GM12891 (cell line): ENCODE measurements around the gene LRRC36.
A peak's percentile ranks its signal among the peaks of the same experiment; 100 is the strongest.

Experiments used
- DNase-seq: peaks from one replicate; pipeline ENCODE4 v3.0.0; 2011; ENCODE audit warnings: low spot score; ENCODE audit not compliant: insufficient read length
- FAIRE-seq: peaks from 2 replicates; lab custom pipeline; 2011; peaks lifted over from hg19 to GRCh38; lab: Jason Lieb, UNC
- PAX5 ChIP-seq: IDR thresholded peaks from 2 replicates; pipeline ENCODE4 v1.6.1; 2011; ENCODE audit warnings: low read length, moderate library complexity, mild to moderate bottlenecking; ENCODE audit not compliant: insufficient read depth, severe bottlenecking
- POLR2A ChIP-seq: IDR thresholded peaks from 2 replicates; pipeline ENCODE4 v1.6.1; 2011; ENCODE audit warnings: low read depth, low read length, control low read depth
- POLR2AphosphoS5 ChIP-seq: IDR thresholded peaks from 2 replicates; pipeline ENCODE4 v1.6.1; 2011; ENCODE audit warnings: low read depth, low read length, control low read depth
- POU2F2 ChIP-seq: IDR thresholded peaks from 2 replicates; pipeline ENCODE4 v1.6.1; 2011; ENCODE audit warnings: low read depth, mild to moderate bottlenecking, control low read depth, low read length, moderate library complexity
- SPI1 ChIP-seq: IDR thresholded peaks from 2 replicates; pipeline ENCODE4 v1.6.1; 2011; ENCODE audit warnings: low read depth, low read length, control low read depth
- TAF1 ChIP-seq: IDR thresholded peaks from 2 replicates; pipeline ENCODE4 v1.6.1; 2011; ENCODE audit warnings: low read depth, low read length, control low read depth

The LRRC36 gene

DNA sequence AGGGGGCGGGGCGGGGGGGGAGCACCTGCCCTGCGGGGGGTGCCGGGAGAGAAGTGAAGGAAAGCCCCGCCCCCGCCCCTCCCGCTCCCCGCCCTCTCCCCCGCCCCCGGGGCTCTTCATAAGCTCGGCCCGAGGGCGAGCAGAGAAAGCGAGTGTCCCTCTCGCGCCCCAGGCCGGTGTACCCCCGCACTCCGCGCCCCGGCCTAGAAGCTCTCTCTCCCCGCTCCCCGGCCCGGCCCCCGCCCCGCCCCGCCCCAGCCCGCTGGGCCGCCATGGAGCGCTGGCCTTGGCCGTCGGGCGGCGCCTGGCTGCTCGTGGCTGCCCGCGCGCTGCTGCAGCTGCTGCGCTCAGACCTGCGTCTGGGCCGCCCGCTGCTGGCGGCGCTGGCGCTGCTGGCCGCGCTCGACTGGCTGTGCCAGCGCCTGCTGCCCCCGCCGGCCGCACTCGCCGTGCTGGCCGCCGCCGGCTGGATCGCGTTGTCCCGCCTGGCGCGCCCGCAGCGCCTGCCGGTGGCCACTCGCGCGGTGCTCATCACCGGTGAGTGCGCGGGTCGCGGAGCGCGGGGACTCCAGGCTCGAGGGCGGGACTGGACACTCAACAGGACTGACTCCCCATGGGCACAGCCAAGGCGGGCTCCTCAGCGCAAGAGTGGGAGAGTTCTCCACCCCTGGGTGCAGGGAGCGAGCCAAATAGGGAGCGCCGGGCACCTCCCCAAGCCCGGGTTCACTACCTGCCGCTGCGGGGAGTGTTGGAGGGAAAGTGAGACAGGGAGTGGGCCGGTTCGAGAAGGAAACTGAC, 104.6 kb downstream of the LRRC36 start, which contains the start of gene HSD11B2:
Gene HSD11B2, plus strand, starts transcription at position 145 of the 798 bp plus-strand sequence. Its CDS starts 128 bp downstream, at position 273.
- peak; percentile 63 for DNase-seq
- no peak for FAIRE-seq
- TF ChIP-seq TAF1 (no peak), POLR2AphosphoS5 (no peak), SPI1 (no peak), PAX5 (no peak), POU2F2 (no peak), POLR2A (no peak)

- DNase-seq (no peak), FAIRE-seq (no peak)
- no peak for TF ChIP-seq POU2F2
- no peak for TF ChIP-seq SPI1
- no peak for TF ChIP-seq POLR2A
These were observed 105.3 kb downstream of the LRRC36 start for GRCh38 chr16:67431775-67432505.

- no peak for TF ChIP-seq POU2F2
- no peak for TF ChIP-seq SPI1
- FAIRE-seq (no peak), DNase-seq (no peak)
These were observed 105.9 kb downstream of the LRRC36 start for GRCh38 chr16:67432506-67432890.

DNA sequence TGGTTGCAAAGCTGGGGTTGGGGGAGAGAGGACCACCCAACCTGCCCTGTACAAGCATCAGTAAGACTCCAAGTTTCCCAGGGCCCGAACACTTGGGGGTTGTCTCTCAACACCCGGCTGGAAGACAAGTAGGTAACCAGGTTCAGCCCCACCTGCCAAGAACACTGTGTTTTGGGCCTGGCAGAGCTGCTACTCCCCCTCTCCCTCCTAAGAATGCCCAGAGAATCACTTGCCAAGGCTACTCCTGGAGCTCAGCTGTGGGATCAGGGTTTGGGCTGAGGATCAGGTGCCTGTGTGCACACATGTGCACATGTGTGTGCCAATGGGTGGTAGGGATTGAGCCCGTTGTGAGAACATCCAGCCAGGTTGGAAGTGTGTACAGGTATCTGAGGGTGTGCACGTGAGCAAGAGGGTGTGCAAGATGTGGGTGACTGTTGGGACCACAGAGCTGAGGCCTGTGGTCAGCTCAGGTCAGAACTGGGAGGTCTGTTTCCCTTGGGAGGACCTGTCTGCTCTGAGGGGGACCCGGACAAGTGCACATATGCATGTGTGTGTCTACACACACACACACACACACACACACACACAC, 106.6 kb downstream of the LRRC36 start:
- TF ChIP-seq TAF1, result no peak
- no peak for TF ChIP-seq POLR2AphosphoS5
- no peak for TF ChIP-seq POLR2A
- TF ChIP-seq POU2F2, result no peak
- TF ChIP-seq SPI1, result no peak
- TF ChIP-seq PAX5, result no peak
- FAIRE-seq (peak; percentile 67), DNase-seq (no peak)
